ENCODE results near the gene ASTN2.

- TF ChIP-seq CTCF (IDR thresholded peaks at IDR 0.05) (peak in 2 of 4 donors; percentile 47 to 48), POLR2A (IDR thresholded peaks at IDR 0.05) (no peak)
Measured at GRCh38 chr9:117160254-117160653, 254.6 kb downstream of the ASTN2 start.

All from right lobe of liver (tissue), 4 donors.